Hepatocyte (in vitro differentiated cells): ENCODE data around the gene ZDHHC12.

Source experiments
- EZH2 ChIP-seq: fragments of 200-600 bp; sonication (generic); IDR thresholded peaks from 2 replicates; pipeline ENCODE4 v1.6.1; 2016; ENCODE audit warnings: antibody characterized with exemption, mild to moderate bottlenecking, borderline replicate concordance
- EZH2phosphoT487 ChIP-seq: fragments of 200-600 bp; sonication (generic); IDR thresholded peaks from one replicate; pipeline ENCODE4 v1.6.1; 2018; ENCODE audit warnings: antibody characterized with exemption, mild to moderate bottlenecking, low read depth, moderate library complexity; ENCODE audit not compliant: unreplicated experiment, severe bottlenecking
- TF ChIP-seq, protein P1 (sequence below): fragments of 200-600 bp; sonication (generic); IDR thresholded peaks from 2 replicates; pipeline ENCODE4 v1.5.1; 2016; ENCODE audit warnings: antibody characterized with exemption, mild to moderate bottlenecking; ENCODE audit not compliant: poor library complexity

DNA sequence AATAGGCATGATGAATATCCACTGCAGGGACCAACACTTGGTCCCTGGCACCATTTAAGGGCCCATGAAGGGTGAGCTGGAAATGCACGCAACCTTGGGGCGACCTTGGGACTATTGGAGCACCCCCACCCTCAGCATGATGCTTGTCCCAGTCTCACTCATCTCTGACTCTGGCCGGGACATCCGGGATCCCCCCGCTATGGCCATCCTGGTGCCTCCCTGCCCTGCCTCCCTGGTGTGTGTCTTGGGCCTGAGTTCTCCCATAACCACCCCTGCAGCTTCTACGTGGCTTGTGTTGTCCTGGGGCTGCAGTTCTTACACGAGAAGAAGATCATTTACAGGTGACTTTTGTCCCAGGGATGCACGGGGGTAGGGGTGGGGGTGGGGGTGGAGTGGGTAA is 5.9 kb downstream of the ZDHHC12 start:
- TF ChIP-seq, protein P1, sequence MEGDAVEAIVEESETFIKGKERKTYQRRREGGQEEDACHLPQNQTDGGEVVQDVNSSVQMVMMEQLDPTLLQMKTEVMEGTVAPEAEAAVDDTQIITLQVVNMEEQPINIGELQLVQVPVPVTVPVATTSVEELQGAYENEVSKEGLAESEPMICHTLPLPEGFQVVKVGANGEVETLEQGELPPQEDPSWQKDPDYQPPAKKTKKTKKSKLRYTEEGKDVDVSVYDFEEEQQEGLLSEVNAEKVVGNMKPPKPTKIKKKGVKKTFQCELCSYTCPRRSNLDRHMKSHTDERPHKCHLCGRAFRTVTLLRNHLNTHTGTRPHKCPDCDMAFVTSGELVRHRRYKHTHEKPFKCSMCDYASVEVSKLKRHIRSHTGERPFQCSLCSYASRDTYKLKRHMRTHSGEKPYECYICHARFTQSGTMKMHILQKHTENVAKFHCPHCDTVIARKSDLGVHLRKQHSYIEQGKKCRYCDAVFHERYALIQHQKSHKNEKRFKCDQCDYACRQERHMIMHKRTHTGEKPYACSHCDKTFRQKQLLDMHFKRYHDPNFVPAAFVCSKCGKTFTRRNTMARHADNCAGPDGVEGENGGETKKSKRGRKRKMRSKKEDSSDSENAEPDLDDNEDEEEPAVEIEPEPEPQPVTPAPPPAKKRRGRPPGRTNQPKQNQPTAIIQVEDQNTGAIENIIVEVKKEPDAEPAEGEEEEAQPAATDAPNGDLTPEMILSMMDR = no peak
- TF ChIP-seq EZH2phosphoT487 = no peak
- no peak for TF ChIP-seq EZH2
